HG03521 (cell line): ENCODE measurements around the gene TMPRSS6.

ENCODE experiments used
- ATAC-seq: cut with Tn5 transposase; IDR thresholded peaks from one replicate; pipeline ENCODE4 v1.9.1; 2021; ENCODE audit warnings: mild to moderate bottlenecking, moderate library complexity; ENCODE audit not compliant: unreplicated experiment

TMPRSS6 gene

GRCh38 chr22:37032535-37033460 lies 76.7 kb downstream of the TMPRSS6 start:
- ATAC-seq: no peak

GRCh38 chr22:37032134-37032534 lies 77.4 kb downstream of the TMPRSS6 start:
- no peak for ATAC-seq

- ATAC-seq: no peak
Observed at GRCh38 chr22:37030560-37031281, 78.8 kb downstream of the TMPRSS6 start.

- no peak for ATAC-seq
Observed at GRCh38 chr22:37028692-37029674, 80.5 kb downstream of the TMPRSS6 start.

- ATAC-seq: no peak
Observed at GRCh38 chr22:37027556-37027955, 82.0 kb downstream of the TMPRSS6 start.

GRCh38 chr22:37026325-37026724 lies 83.2 kb downstream of the TMPRSS6 start:
- ATAC-seq: no peak

GRCh38 chr22:37025500-37026070 lies 83.9 kb downstream of the TMPRSS6 start:
- no peak for ATAC-seq

- no peak for ATAC-seq
Observed at GRCh38 chr22:37024339-37025157, 85.0 kb downstream of the TMPRSS6 start.

GRCh38 chr22:37023743-37024338 lies 85.7 kb downstream of the TMPRSS6 start:
- ATAC-seq: no peak

GRCh38 chr22:37022483-37023337 lies 86.8 kb downstream of the TMPRSS6 start:
- no peak for ATAC-seq

GRCh38 chr22:37021710-37022482 lies 87.6 kb downstream of the TMPRSS6 start:
- ATAC-seq: no peak

- ATAC-seq: no peak
Observed at GRCh38 chr22:37021041-37021440, 88.5 kb downstream of the TMPRSS6 start.

- ATAC-seq: no peak
Observed at GRCh38 chr22:37020192-37020479, 89.4 kb downstream of the TMPRSS6 start.

GRCh38 chr22:37019309-37020191 lies 90.0 kb downstream of the TMPRSS6 start, which contains the start of the genes MPST and TST:
MPST (plus strand) TSS chr22:37019742; CDS start chr22:37019837, 95 bp downstream.
TST (minus strand) TSS chr22:37019447; CDS start chr22:37018732, 715 bp downstream.
- ATAC-seq: peak; percentile 67

- no peak for ATAC-seq
Observed at GRCh38 chr22:37018815-37019308, 90.7 kb downstream of the TMPRSS6 start.

- no peak for ATAC-seq
Observed at GRCh38 chr22:37018086-37018814, 91.3 kb downstream of the TMPRSS6 start.
